ENCODE data around the gene GREM2. TPM values are rescaled to one million over a fixed set of nuclear protein-coding genes. Genes with fewer than 3 reads are reported as not detected.
A peak's percentile ranks its signal among the peaks of the same experiment; 100 is the strongest.

The GREM2 gene
- total RNA-seq, 2 donors from 2014 or later: 0.14 to 0.57 TPM

GRCh38 chr1:240619906-240620621, 8.1 kb upstream of the GREM2 start:
- no peaks in the 10 kb centered on the region for H3K36me3 Mint-ChIP-seq
- H3K4me1 Mint-ChIP-seq (ENCODE audit: low read depth in 2 of 2): peaks cover 0 to 2% of the 10 kb centered on the region in 2 donors
- ATAC-seq: no peak
- peaks cover 20 to 26% of the 10 kb centered on the region in 2 donors for H3K27me3 Mint-ChIP-seq
- no peak overlapping the region for H3K27ac Mint-ChIP-seq
- H3K9me3 Mint-ChIP-seq: no peaks in the 10 kb centered on the region
- H3K4me3 Mint-ChIP-seq: no peak overlapping the region
- DNase-seq (ENCODE audit: low spot score): no peak

- DNase-seq (ENCODE audit: low spot score): no peak
- no peak overlapping the region for H3K27ac Mint-ChIP-seq
- H3K4me3 Mint-ChIP-seq: no peak overlapping the region
- H3K36me3 Mint-ChIP-seq: no peaks in the 10 kb centered on the region
- peaks cover 0 to 2% of the 10 kb centered on the region in 2 donors for H3K4me1 Mint-ChIP-seq (ENCODE audit: low read depth in 2 of 2)
- H3K27me3 Mint-ChIP-seq: peaks cover 26 to 29% of the 10 kb centered on the region in 2 donors
- no peak for ATAC-seq
- no peaks in the 10 kb centered on the region for H3K9me3 Mint-ChIP-seq
Observed at GRCh38 chr1:240619357-240619756, 7.4 kb upstream of the GREM2 start.

GRCh38 chr1:240618946-240619345, 7.0 kb upstream of the GREM2 start:
- Mint-ChIP-seq H3K27ac (no peak overlapping the region), H3K4me3 (peak overlapping the region; percentile 17), H3K27me3 (peaks cover 29 to 30% of the 10 kb centered on the region in 2 donors), H3K4me1 (ENCODE audit: low read depth in 2 of 2) (peaks cover 3 to 4% of the 10 kb centered on the region in 2 donors), H3K36me3 (no peaks in the 10 kb centered on the region), H3K9me3 (no peaks in the 10 kb centered on the region)
- ATAC-seq (peak in 1 of 2 donors; percentile 67), DNase-seq (ENCODE audit: low spot score) (no peak)

- Mint-ChIP-seq H3K4me3 (no peak overlapping the region), H3K27ac (no peak overlapping the region), H3K36me3 (no peaks in the 10 kb centered on the region), H3K27me3 (peaks cover 31 to 42% of the 10 kb centered on the region in 2 donors), H3K4me1 (ENCODE audit: low read depth in 2 of 2) (peaks cover 33% of the 10 kb centered on the region in 2 donors), H3K9me3 (no peaks in the 10 kb centered on the region)
- no peak for DNase-seq (ENCODE audit: low spot score)
- ATAC-seq: no peak
Observed at GRCh38 chr1:240616018-240616417, 4.1 kb upstream of the GREM2 start.

- peak overlapping the region; percentile 14 to 56 for H3K27ac Mint-ChIP-seq
- no peaks in the 10 kb centered on the region for H3K36me3 Mint-ChIP-seq
- H3K4me1 Mint-ChIP-seq (ENCODE audit: low read depth in 2 of 2): peaks cover 30 to 33% of the 10 kb centered on the region in 2 donors
- H3K27me3 Mint-ChIP-seq: peaks cover 33 to 54% of the 10 kb centered on the region in 2 donors
- no peaks in the 10 kb centered on the region for H3K9me3 Mint-ChIP-seq
- peak overlapping the region; percentile 96 for H3K4me3 Mint-ChIP-seq
- DNase-seq (ENCODE audit: low spot score) (peak; percentile 68), ATAC-seq (peak; percentile 63 to 66)
Observed at GRCh38 chr1:240613356-240614142, 1.6 kb upstream of the GREM2 start.

- ATAC-seq: no peak
- peak overlapping the region; percentile 14 to 56 for H3K27ac Mint-ChIP-seq
Observed at GRCh38 chr1:240612811-240613210, 856 bp upstream of the GREM2 start.

DNA sequence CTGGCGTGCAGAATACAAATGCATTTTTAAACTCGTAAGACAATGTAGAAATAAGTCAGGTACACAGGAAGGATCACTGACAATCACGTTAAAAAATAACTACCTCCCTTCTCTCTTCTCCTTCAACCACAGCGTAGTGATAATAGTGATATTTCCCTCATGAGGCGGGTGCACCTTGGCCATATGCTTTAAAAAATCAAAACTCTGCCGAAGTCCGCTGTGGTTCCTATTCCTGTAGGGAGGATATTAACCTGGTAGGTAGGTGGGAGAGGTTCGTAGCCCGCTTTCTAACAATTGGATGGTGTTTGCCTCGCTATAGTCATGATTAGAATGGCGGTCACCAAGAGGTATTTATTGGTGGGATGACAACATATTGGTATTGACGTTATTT, 732 bp downstream of the GREM2 start:
- ATAC-seq (no peak), DNase-seq (ENCODE audit: low spot score) (no peak)
- Mint-ChIP-seq H3K36me3 (no peaks in the 10 kb centered on the region), H3K4me1 (ENCODE audit: low read depth in 2 of 2) (peaks cover 30 to 33% of the 10 kb centered on the region in 2 donors), H3K4me3 (peak overlapping the region; percentile 96), H3K27ac (peak overlapping the region; percentile 56 to 82), H3K27me3 (peaks cover 29 to 55% of the 10 kb centered on the region in 2 donors), H3K9me3 (no peaks in the 10 kb centered on the region)

More at GRCh38 chr1:240612811-240613210, 856 bp upstream of the GREM2 start:
- no peak for DNase-seq (ENCODE audit: low spot score)
- Mint-ChIP-seq H3K4me1 (ENCODE audit: low read depth in 2 of 2) (peaks cover 30 to 33% of the 10 kb centered on the region in 2 donors), H3K9me3 (no peaks in the 10 kb centered on the region), H3K4me3 (peak overlapping the region; percentile 96), H3K36me3 (no peaks in the 10 kb centered on the region), H3K27me3 (peaks cover 31 to 59% of the 10 kb centered on the region in 2 donors)

DNA sequence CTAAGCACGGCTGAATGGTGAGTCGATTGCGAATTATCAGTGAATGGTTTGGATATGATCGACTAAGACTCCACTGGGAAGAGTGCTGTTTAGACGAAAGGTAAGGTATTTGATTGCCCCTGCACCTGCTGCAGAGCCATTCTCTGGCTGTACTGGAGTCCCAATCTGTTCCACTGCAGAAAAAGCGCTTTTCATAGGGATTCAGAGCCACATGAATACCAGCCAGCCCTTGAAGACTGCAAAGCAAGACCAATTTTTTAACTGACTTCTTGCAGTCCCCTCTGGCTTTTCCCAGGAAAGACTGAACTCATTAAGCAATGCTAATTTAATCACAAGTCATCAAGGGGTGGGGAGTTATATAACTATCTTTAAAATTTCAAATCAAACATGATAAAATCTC, 1.3 kb downstream of the GREM2 start:
- Mint-ChIP-seq H3K4me1 (ENCODE audit: low read depth in 2 of 2) (peaks cover 30 to 33% of the 10 kb centered on the region in 2 donors), H3K4me3 (peak overlapping the region; percentile 1), H3K9me3 (no peaks in the 10 kb centered on the region), H3K27ac (no peak overlapping the region), H3K27me3 (peaks cover 24 to 49% of the 10 kb centered on the region in 2 donors), H3K36me3 (no peaks in the 10 kb centered on the region)
- ATAC-seq (no peak), DNase-seq (ENCODE audit: low spot score) (no peak)

DNA sequence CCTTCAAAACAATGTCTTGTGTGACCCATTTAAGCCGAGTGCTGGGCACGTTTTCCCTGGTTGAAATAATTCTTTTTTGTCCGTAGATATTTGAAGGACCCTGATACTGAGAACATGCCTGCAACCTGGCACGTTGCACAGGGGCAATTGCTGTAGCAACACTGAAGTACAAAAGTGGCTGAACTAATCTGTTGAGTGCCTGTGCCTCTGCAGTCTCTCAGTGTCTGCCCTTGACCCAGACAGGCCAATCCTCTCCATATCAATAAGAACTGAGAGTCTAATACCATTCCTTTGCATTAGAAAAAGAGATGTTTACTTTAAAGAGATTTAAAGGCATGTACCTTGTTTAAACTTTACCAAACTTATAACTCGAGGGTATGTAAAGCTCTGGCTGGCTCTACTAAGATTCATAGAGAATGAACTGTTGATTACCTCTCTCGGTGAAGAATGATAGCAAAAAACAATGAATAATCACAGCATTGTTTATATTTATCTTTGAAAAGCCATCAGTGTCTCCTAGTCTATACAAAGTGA, 2.4 kb downstream of the GREM2 start:
- no peak overlapping the region for H3K4me3 Mint-ChIP-seq

DNA sequence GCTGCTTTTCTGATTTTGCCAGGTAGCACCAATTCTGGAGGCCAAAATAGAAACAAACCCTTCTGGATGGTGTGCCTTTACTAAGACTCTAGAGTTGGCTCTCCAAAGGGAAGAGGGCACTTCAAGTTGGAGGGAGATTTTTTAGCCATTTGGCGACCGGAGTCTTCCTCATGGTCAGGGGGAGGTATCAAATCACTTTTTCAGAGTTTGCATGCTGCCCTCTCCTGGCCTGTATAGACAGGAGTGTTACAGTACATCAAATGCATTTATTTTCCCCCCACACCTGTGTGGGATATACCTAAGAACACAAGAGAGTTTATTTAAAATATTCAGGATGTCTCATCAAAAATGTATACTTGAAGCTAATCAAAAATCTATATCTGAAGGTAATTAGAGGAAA, 3.2 kb downstream of the GREM2 start:
- Mint-ChIP-seq H3K27ac (no peak overlapping the region), H3K4me1 (ENCODE audit: low read depth in 2 of 2) (peaks cover 27% of the 10 kb centered on the region in 2 donors), H3K4me3 (no peak overlapping the region), H3K36me3 (no peaks in the 10 kb centered on the region), H3K27me3 (peaks cover 30 to 44% of the 10 kb centered on the region in 2 donors), H3K9me3 (no peaks in the 10 kb centered on the region)
- ATAC-seq: no peak
- DNase-seq (ENCODE audit: low spot score): no peak

More for the DNA sequence above, 2.4 kb downstream of the GREM2 start:
- no peak for DNase-seq (ENCODE audit: low spot score)
- Mint-ChIP-seq H3K4me1 (ENCODE audit: low read depth in 2 of 2) (peaks cover 30 to 33% of the 10 kb centered on the region in 2 donors), H3K9me3 (no peaks in the 10 kb centered on the region), H3K27me3 (peaks cover 27 to 53% of the 10 kb centered on the region in 2 donors), H3K36me3 (no peaks in the 10 kb centered on the region), H3K27ac (no peak overlapping the region)
- no peak for ATAC-seq

DNA sequence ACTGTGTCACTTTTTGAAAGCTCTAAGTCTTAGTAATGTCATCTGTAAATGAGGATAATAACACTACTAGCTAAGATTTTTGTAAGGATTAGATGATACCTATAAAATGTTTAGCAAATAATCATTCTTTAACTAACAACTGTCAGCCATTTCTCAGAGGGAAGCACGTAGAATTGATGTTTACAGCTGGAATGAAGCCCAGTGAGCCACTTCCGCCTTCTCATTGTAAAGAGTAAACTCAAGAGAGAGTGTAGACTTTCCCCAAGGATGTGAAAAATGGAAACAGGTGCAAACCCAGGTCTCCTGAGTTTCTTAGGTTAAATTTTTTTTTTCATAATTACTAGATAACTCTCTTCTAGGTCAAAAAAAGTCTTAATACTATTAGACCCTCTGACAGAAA, 4.9 kb downstream of the GREM2 start:
- DNase-seq (ENCODE audit: low spot score) (no peak), ATAC-seq (no peak)
- Mint-ChIP-seq H3K27ac (no peak overlapping the region), H3K4me3 (no peak overlapping the region), H3K36me3 (no peaks in the 10 kb centered on the region), H3K9me3 (no peaks in the 10 kb centered on the region), H3K27me3 (peaks cover 33 to 40% of the 10 kb centered on the region in 2 donors), H3K4me1 (ENCODE audit: low read depth in 2 of 2) (peaks cover 10% of the 10 kb centered on the region in 2 donors)

GRCh38 chr1:240602189-240602588, 9.8 kb downstream of the GREM2 start:
- ATAC-seq (no peak), DNase-seq (ENCODE audit: low spot score) (no peak)
- no peaks in the 10 kb centered on the region for H3K36me3 Mint-ChIP-seq
- H3K27me3 Mint-ChIP-seq: peaks cover 9 to 28% of the 10 kb centered on the region in 2 donors
- H3K27ac Mint-ChIP-seq: no peak overlapping the region
- no peak overlapping the region for H3K4me3 Mint-ChIP-seq
- no peaks in the 10 kb centered on the region for H3K4me1 Mint-ChIP-seq (ENCODE audit: low read depth in 2 of 2)
- H3K9me3 Mint-ChIP-seq: no peaks in the 10 kb centered on the region

- DNase-seq (ENCODE audit: low spot score) (no peak), ATAC-seq (no peak)
- no peak overlapping the region for H3K27ac Mint-ChIP-seq
- H3K27me3 Mint-ChIP-seq: peaks cover 11 to 25% of the 10 kb centered on the region in 2 donors
- H3K4me1 Mint-ChIP-seq (ENCODE audit: low read depth in 2 of 2): no peaks in the 10 kb centered on the region
- no peak overlapping the region for H3K4me3 Mint-ChIP-seq
- no peaks in the 10 kb centered on the region for H3K9me3 Mint-ChIP-seq
- no peaks in the 10 kb centered on the region for H3K36me3 Mint-ChIP-seq
Observed at GRCh38 chr1:240599830-240600229, 12.1 kb downstream of the GREM2 start.

- no peaks in the 10 kb centered on the region for H3K9me3 Mint-ChIP-seq
- H3K36me3 Mint-ChIP-seq: no peaks in the 10 kb centered on the region
- H3K4me1 Mint-ChIP-seq (ENCODE audit: low read depth in 2 of 2): no peaks in the 10 kb centered on the region
- no peak for DNase-seq (ENCODE audit: low spot score)
- H3K4me3 Mint-ChIP-seq: no peak overlapping the region
- no peak overlapping the region for H3K27ac Mint-ChIP-seq
- no peak for ATAC-seq
- peaks cover 8 to 23% of the 10 kb centered on the region in 2 donors for H3K27me3 Mint-ChIP-seq
Observed at GRCh38 chr1:240599299-240599698, 12.7 kb downstream of the GREM2 start.

Measured in natural killer cell treated with Interleukin-12 subunit alpha and Interleukin-12 subunit beta and Interleukin-15 and Interleukin-18, amount 100 ng/mL, for 72 hours (primary cell).